HFF-Myc (cell line): Measurements from ENCODE around the gene LEPR.

Source experiments
- DNase-seq: peaks from one replicate; pipeline ENCODE4 v3.0.0-alpha.2; 2011; ENCODE audit warnings: low read depth; ENCODE audit errors: extremely low read depth
- H3K4me3 ChIP-seq: replicated peaks from 2 replicates; pipeline ENCODE4 v1.5.1; 2011; ENCODE audit warnings: low read depth, mild to moderate bottlenecking, control low read depth, low read length
- TF ChIP-seq, protein P1 (sequence below): IDR thresholded peaks from 2 replicates; pipeline ENCODE4 v1.5.1; 2012; ENCODE audit warnings: mild to moderate bottlenecking, low read depth, low read length, control low read depth; ENCODE audit errors: missing control alignments

Gene LEPR

DNA sequence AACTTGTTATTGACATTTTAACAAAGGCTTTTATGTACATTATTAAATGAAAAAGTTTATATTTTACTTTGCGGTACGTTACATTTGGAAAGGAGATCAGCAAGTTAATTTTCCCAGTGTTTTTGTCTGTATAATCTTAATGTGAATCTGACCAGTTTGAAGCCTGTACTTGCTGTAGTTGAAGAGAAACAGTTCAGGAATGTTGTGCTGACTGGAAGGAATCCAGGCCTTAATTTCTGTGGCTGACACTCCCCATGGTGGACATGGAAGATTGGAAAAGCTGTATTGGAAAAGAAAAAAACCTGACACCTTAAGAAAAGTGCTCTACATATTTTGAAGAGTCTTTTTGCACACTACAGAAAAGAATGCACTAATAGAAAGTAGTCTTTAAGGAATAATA lies 15.5 kb downstream of the LEPR start:
- H3K4me3 ChIP-seq = no peak overlapping the region
- TF ChIP-seq, protein P1, sequence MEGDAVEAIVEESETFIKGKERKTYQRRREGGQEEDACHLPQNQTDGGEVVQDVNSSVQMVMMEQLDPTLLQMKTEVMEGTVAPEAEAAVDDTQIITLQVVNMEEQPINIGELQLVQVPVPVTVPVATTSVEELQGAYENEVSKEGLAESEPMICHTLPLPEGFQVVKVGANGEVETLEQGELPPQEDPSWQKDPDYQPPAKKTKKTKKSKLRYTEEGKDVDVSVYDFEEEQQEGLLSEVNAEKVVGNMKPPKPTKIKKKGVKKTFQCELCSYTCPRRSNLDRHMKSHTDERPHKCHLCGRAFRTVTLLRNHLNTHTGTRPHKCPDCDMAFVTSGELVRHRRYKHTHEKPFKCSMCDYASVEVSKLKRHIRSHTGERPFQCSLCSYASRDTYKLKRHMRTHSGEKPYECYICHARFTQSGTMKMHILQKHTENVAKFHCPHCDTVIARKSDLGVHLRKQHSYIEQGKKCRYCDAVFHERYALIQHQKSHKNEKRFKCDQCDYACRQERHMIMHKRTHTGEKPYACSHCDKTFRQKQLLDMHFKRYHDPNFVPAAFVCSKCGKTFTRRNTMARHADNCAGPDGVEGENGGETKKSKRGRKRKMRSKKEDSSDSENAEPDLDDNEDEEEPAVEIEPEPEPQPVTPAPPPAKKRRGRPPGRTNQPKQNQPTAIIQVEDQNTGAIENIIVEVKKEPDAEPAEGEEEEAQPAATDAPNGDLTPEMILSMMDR = no peak
- DNase-seq = no peak

DNA sequence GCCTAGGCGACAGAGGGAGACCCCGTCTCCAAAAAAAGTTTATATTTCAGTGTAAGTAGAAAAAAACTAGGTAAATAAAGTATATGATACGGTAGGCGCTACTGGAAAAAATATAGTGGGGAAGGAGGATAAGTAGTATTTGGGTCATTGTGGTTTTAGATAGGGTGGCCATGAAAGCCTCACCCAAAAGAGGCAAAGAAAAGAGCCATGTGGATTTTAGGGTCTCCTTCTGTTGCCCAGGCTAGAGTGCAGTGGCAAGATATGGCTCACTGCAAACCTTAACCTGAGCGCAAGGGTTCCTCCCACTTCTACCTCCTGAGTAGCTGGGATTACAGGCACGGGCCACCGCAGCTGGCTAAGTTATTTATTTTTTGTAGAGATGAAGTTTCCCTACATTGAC lies 17.1 kb downstream of the LEPR start:
- TF ChIP-seq, protein P1 = no peak
- no peak for DNase-seq
- no peak overlapping the region for H3K4me3 ChIP-seq

DNA sequence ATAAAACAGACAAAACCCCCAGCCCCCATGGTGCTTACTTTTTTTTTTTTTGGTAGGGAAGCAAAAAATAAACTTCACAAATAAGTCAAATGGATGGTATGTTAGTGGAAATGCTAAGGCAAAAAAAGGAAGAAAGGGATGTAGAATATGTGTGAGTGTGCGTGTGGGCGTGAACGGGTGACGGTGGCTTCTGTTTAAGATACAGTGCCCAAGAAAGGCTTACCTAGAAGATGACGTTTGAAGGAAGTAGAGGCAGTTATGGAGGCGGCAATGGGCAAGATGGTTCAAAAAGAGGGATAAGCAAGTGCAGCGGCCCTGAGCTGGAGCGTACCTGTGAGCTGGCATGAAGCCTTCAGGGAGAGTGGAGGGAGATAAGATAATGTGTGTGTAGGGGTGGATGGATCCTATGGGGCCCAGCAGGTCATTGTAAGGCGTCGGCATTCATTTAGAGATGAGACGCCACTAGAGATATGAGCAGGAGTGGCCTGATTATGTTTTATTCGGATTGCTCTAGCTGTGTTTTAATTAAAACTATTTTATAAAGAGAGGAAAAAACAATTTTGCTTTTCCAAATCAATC lies 19.9 kb downstream of the LEPR start:
- TF ChIP-seq, protein P1 = no peak
- no peak overlapping the region for H3K4me3 ChIP-seq
- DNase-seq = no peak

- no peak overlapping the region for H3K4me3 ChIP-seq
- TF ChIP-seq, protein P1 = no peak
- DNase-seq = no peak
Observed at GRCh38 chr1:65440915-65441314, 20.4 kb downstream of the LEPR start.

DNA sequence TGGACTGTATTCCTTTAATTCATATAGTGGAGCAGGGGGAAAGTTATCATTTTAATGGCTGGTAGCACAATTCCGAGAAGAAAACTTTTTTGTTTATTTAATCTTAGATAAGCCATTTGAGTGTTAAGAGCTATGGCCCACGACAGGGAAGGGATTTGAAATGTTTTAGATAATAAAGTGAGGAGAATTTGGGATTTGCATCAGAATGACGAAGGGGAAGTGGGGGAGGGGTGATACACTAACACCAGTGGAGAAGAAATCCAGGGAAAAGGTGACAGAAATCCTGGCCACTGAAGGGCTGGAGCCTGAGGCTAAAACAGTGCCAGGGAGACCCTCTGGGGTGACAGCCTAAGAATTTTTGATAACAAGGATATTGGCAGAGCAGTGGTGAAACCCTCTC lies 21.0 kb downstream of the LEPR start:
- no peak for DNase-seq
- TF ChIP-seq, protein P1 = no peak
- no peak overlapping the region for H3K4me3 ChIP-seq

GRCh38 chr1:65442442-65442841 lies 22.0 kb downstream of the LEPR start:
- no peak overlapping the region for H3K4me3 ChIP-seq
- no peak for DNase-seq
- TF ChIP-seq, protein P1 = no peak

- no peak for DNase-seq
- no peak overlapping the region for H3K4me3 ChIP-seq
- TF ChIP-seq, protein P1 = no peak
Observed at GRCh38 chr1:65443647-65444046, 23.2 kb downstream of the LEPR start.
